Left lung (tissue), 10 donors: ENCODE data around the gene GALNTL6. TPM values are rescaled to one million over a fixed set of nuclear protein-coding genes. Genes with fewer than 3 reads are reported as not detected.

ENCODE experiments used
- ATAC-seq: fragments of 200-7000 bp; cut with Tn5 transposase; one replicate; pipeline ENCODE4 v1.9.1; 2020; ENCODE audit warnings: moderate library complexity
- DNase-seq, 4 donors: peaks; one replicate each; pipeline ENCODE4 v3.0.0-alpha.2; 2013 to 2020
- H3K27ac ChIP-seq, 2 donors: fragments of 200-600 bp; sonication (generic) in 1 of 2; one replicate each; pipeline versions ENCODE4 v1.5.0 to v1.8.0; 2020 to 2021
- H3K27me3 ChIP-seq, 2 donors: fragments of 200-600 bp; sonication (generic) in 1 of 2; one replicate each; pipeline versions ENCODE4 v1.5.0 to v1.8.0; 2020 to 2021
- H3K36me3 ChIP-seq, 2 donors: fragments of 200-600 bp; sonication (generic) in 1 of 2; one replicate each; pipeline versions ENCODE4 v1.5.0 to v1.8.0; 2020 to 2021
- H3K4me1 ChIP-seq, 2 donors: fragments of 200-600 bp; one replicate each; pipeline ENCODE4 v1.8.0; 2021
- H3K4me3 ChIP-seq, 2 donors: fragments of 200-600 bp; sonication (generic) in 1 of 2; one replicate each; pipeline versions ENCODE4 v1.5.0 to v1.8.0; 2020 to 2021; ENCODE audit warnings: mild to moderate bottlenecking in 1 of 2
- H3K9me3 ChIP-seq, 2 donors: fragments of 200-600 bp; sonication (generic) in 1 of 2; one replicate each; pipeline versions ENCODE4 v1.5.0 to v1.8.0; 2020 to 2021
- intact Hi-C, 2 donors: fragments of 100-400 bp; cut with DNase I; formaldehyde crosslinking; loops; one replicate each; pipeline versions ENCODE4 v1.11.2 to v1.14.2; 2022
- polyA plus RNA-seq, 6 donors: library from polyadenylated mRNA; unstranded; fragments of 120-200 nt; gene quantifications; one replicate each; pipeline ENCODE4 v1.2.1, GENCODE V29; 2013; ENCODE audit not compliant: insufficient read length in 6 of 6
- total RNA-seq, 2 donors: library from RNA; stranded (reverse); fragmentation: NEBNext Ultra II Directional; extraction: Animal tissue kit (Norgen Biotek cat#: 25700); gene quantifications; one replicate each; pipeline ENCODE4 v1.2.1, GENCODE V29; 2021
- TF ChIP-seq, protein P1 (sequence below), 2 donors: fragments of 200-600 bp; sonication (generic) in 1 of 2; IDR thresholded peaks; one replicate each; pipeline versions ENCODE4 v1.5.0 to v1.8.0; 2021; ENCODE audit warnings: antibody characterized with exemption in 2 of 2
- donor health status: DM: no; HTN: yes; CAD: no.
- donor health status: DM: no; HTN: no; CAD: no.

The GALNTL6 gene
- total and polyA plus RNA-seq, 8 donors: 0.11 to 0.16 (median 0.13) TPM; not detected in 5

DNA sequence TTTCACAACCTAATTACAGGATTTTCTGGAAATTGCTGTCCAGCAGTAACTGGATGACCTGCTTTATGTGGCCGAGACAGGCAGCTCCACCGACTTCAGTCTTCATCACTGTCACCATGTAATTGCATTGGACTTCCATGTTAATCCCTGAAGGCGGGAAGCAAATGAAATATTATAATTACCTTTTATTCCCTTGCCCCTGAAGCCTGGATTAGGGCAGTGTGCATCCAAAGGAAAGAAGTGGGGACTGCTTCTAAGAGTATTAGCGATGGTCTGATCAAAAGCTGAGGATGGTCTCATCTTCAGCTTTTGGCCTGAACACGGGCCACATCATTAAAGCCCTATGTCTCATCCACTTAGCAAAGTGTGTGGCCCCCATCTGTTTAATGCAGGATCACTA lies 1043.8 kb downstream of the GALNTL6 start:
- H3K27ac ChIP-seq: no peak overlapping the region
- ATAC-seq (no peak), DNase-seq (no peak)
- no peaks in the 10 kb centered on the region for H3K27me3 ChIP-seq
- H3K4me3 ChIP-seq: no peak overlapping the region
- H3K9me3 ChIP-seq: no peaks in the 10 kb centered on the region
- no peaks in the 10 kb centered on the region for H3K36me3 ChIP-seq
- intact Hi-C loops: no loop called here
- TF ChIP-seq, protein P1, sequence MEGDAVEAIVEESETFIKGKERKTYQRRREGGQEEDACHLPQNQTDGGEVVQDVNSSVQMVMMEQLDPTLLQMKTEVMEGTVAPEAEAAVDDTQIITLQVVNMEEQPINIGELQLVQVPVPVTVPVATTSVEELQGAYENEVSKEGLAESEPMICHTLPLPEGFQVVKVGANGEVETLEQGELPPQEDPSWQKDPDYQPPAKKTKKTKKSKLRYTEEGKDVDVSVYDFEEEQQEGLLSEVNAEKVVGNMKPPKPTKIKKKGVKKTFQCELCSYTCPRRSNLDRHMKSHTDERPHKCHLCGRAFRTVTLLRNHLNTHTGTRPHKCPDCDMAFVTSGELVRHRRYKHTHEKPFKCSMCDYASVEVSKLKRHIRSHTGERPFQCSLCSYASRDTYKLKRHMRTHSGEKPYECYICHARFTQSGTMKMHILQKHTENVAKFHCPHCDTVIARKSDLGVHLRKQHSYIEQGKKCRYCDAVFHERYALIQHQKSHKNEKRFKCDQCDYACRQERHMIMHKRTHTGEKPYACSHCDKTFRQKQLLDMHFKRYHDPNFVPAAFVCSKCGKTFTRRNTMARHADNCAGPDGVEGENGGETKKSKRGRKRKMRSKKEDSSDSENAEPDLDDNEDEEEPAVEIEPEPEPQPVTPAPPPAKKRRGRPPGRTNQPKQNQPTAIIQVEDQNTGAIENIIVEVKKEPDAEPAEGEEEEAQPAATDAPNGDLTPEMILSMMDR (IDR thresholded peaks at IDR 0.05): no peak
- H3K4me1 ChIP-seq: no peaks in the 10 kb centered on the region

DNA sequence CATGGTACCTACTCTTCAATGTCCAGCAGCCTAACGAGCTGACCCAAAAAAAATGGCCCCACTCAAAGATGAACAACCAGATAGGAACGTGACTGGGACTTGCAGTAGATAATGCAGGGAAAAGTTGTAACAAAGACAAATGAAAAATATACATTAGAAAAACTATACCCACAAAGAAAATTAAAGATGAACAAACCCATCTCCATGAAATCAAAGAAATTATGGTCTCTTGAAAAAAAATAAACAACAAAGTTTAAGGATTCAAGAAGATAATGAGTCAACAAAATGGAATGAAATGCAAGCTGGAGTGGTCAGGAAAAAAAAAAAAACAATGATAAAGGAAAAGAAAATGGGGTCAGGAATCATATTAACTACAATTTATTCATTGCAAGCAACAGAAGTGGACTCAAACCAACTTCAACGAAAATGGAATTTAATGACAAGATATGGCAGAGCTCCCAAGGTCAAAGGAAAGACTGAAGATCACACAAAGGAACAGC lies 1045.6 kb downstream of the GALNTL6 start:
- no peak overlapping the region for H3K27ac ChIP-seq
- intact Hi-C loops: no loop called here
- H3K4me3 ChIP-seq: no peak overlapping the region
- ATAC-seq: no peak
- DNase-seq: no peak
- H3K4me1 ChIP-seq: no peaks in the 10 kb centered on the region
- H3K36me3 ChIP-seq: no peaks in the 10 kb centered on the region
- TF ChIP-seq, protein P1 (IDR thresholded peaks at IDR 0.05): no peak
- H3K9me3 ChIP-seq: peaks cover 0 to 6% of the 10 kb centered on the region in 2 donors
- no peaks in the 10 kb centered on the region for H3K27me3 ChIP-seq

- Histone ChIP-seq H3K27ac (no peak overlapping the region), H3K36me3 (no peaks in the 10 kb centered on the region), H3K4me1 (no peaks in the 10 kb centered on the region), H3K27me3 (no peaks in the 10 kb centered on the region), H3K9me3 (peaks cover 0 to 6% of the 10 kb centered on the region in 2 donors), H3K4me3 (no peak overlapping the region)
- TF ChIP-seq, protein P1 (IDR thresholded peaks at IDR 0.05): no peak
- DNase-seq: no peak
- ATAC-seq: no peak
- intact Hi-C loops: no loop called here
Observed at GRCh38 chr4:172865103-172865502, 1051.9 kb downstream of the GALNTL6 start.

GRCh38 chr4:172865531-172866127 lies 1052.4 kb downstream of the GALNTL6 start:
- peaks cover 0 to 6% of the 10 kb centered on the region in 2 donors for H3K9me3 ChIP-seq
- intact Hi-C loops: no loop called here

DNA sequence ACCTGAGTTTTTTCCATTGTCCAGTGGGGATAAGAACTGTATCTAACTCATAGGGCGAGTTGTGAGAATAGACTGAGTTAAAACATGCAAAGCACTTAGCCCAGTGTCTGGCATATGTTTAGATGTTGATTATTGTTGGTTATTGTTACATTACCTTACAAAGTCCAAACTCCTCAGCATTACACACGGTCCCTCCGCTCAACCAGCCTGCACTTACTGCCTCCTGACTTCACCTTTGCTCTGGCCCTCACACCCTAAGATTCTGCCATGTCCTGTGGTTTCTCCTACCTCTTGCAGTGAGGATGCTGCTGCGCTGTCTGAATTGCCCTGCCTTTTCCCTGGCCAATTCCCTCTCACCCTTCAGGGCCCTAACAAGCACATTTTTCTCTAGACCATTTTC lies 1053.2 kb downstream of the GALNTL6 start:
- no peak for DNase-seq
- Histone ChIP-seq H3K4me1 (no peaks in the 10 kb centered on the region), H3K9me3 (peaks cover 0 to 6% of the 10 kb centered on the region in 2 donors), H3K27ac (no peak overlapping the region), H3K36me3 (no peaks in the 10 kb centered on the region), H3K27me3 (no peaks in the 10 kb centered on the region), H3K4me3 (no peak overlapping the region)
- intact Hi-C loops: no loop called here
- ATAC-seq: no peak
- TF ChIP-seq, protein P1 (IDR thresholded peaks at IDR 0.05): no peak

More at GRCh38 chr4:172865531-172866127, 1052.4 kb downstream of the GALNTL6 start:
- ATAC-seq (no peak), DNase-seq (no peak)
- Histone ChIP-seq H3K4me3 (no peak overlapping the region), H3K27me3 (no peaks in the 10 kb centered on the region), H3K4me1 (no peaks in the 10 kb centered on the region), H3K27ac (no peak overlapping the region), H3K36me3 (no peaks in the 10 kb centered on the region)
- TF ChIP-seq, protein P1 (IDR thresholded peaks at IDR 0.05): no peak
